ENCODE measurements around the gene GALNTL6. TPM values are rescaled to one million over a fixed set of nuclear protein-coding genes. Genes with fewer than 3 reads are reported as not detected.

The GALNTL6 gene
- total RNA-seq, 1 donor from 2014 or later = 2.1 TPM

DNA sequence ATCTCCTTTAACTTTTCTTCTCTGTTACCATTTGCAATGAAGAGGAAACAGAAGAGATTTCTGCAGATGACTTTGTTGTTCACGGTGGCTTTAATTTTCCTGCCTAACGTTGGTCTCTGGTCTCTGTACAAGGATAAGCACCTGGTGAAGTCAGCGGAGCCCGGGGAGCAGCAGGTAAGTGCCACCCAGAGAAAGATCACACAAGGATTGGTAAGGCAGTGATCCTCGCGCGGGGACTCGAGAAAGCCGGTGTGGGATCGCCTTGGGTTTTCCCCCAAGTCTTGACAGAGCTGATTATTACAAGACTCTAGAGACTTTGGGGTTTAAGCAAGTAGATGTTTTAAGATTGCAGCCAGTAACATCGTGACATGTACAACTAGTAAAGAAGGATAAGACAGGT is 1.3 kb downstream of the GALNTL6 start:
- H3K36me3 ChIP-seq (ENCODE audit: control insufficient read depth in 3 of 3, insufficient read depth in 3 of 3, low read length in 3 of 3) = no peaks in the 10 kb centered on the region
- H3K4me3 ChIP-seq (ENCODE audit: low read length in 3 of 3) = no peak overlapping the region
- no peak overlapping the region for H3K9ac ChIP-seq (ENCODE audit: low read depth in 1 of 3, low read length in 3 of 3)
- peaks cover 24 to 28% (median 25%) of the 10 kb centered on the region in 3 donors for H3K27me3 ChIP-seq (ENCODE audit: control insufficient read depth in 3 of 3, insufficient read depth in 3 of 3, low read length in 3 of 3)
- peaks cover 6 to 15% (median 8%) of the 10 kb centered on the region in 3 donors for H3K4me1 ChIP-seq (ENCODE audit: control insufficient read depth in 3 of 3, insufficient read depth in 3 of 3, low read length in 3 of 3)
- no peak overlapping the region for H3K27ac ChIP-seq (ENCODE audit: low read depth, low read length)
- H3K9me3 ChIP-seq (ENCODE audit: control insufficient read depth in 3 of 3, low read length in 3 of 3) = no peaks in the 10 kb centered on the region

DNA sequence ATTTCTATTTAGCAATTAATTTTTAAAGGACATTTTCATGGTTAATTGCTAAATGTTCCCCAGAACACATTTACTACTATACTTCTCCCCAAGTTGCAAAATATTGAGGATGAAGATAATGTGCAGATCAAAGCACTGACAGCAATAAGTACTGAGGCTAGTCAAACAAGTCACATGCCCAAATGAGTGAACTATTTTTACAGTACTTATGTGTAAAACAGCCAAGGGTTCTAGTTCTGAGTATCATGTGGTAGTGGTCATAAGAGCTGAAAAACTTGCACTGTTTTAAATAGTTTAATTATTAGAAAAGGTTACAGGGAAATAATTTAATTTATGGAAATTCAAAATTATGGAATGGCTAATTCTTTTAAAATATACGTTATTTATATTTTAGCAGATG is 3.8 kb downstream of the GALNTL6 start:
- Histone ChIP-seq H3K27me3 (ENCODE audit: control insufficient read depth in 3 of 3, insufficient read depth in 3 of 3, low read length in 3 of 3) (peaks cover 24 to 28% (median 25%) of the 10 kb centered on the region in 3 donors), H3K36me3 (ENCODE audit: control insufficient read depth in 3 of 3, insufficient read depth in 3 of 3, low read length in 3 of 3) (no peaks in the 10 kb centered on the region), H3K4me1 (ENCODE audit: control insufficient read depth in 3 of 3, insufficient read depth in 3 of 3, low read length in 3 of 3) (peaks cover 6 to 15% (median 8%) of the 10 kb centered on the region in 3 donors), H3K27ac (ENCODE audit: low read depth, low read length) (no peak overlapping the region), H3K9me3 (ENCODE audit: control insufficient read depth in 3 of 3, low read length in 3 of 3) (no peaks in the 10 kb centered on the region), H3K9ac (ENCODE audit: low read depth in 1 of 3, low read length in 3 of 3) (no peak overlapping the region), H3K4me3 (ENCODE audit: low read length in 3 of 3) (no peak overlapping the region)

DNA sequence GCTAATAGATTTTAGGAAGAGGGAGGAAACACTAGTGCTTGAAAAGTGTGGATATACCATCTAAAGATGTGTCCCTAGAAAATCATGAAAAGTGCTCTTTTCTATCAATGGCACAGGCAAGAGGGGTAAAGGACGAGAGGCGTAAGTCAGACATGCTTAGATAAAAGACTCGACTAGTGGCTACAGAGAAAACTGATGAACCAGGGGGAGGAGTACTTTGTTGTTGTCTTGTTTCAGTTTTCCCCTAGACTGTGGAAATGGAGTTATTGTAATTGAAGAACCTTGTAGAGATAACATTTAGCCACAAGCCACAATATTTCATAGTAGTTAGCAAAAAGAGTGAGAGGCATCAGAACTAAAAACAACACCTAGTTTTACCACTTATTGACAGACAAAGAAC is 21.4 kb downstream of the GALNTL6 start:
- H3K4me3 ChIP-seq (ENCODE audit: low read length in 3 of 3) = no peak overlapping the region
- no peak overlapping the region for H3K9ac ChIP-seq (ENCODE audit: low read depth in 1 of 3, low read length in 3 of 3)
- H3K36me3 ChIP-seq (ENCODE audit: control insufficient read depth in 3 of 3, insufficient read depth in 3 of 3, low read length in 3 of 3) = no peaks in the 10 kb centered on the region
- H3K9me3 ChIP-seq (ENCODE audit: control insufficient read depth in 3 of 3, low read length in 3 of 3) = no peaks in the 10 kb centered on the region
- no peaks in the 10 kb centered on the region for H3K27me3 ChIP-seq (ENCODE audit: control insufficient read depth in 3 of 3, insufficient read depth in 3 of 3, low read length in 3 of 3)
- H3K27ac ChIP-seq (ENCODE audit: low read depth, low read length) = no peak overlapping the region
- no peaks in the 10 kb centered on the region for H3K4me1 ChIP-seq (ENCODE audit: control insufficient read depth in 3 of 3, insufficient read depth in 3 of 3, low read length in 3 of 3)

DNA sequence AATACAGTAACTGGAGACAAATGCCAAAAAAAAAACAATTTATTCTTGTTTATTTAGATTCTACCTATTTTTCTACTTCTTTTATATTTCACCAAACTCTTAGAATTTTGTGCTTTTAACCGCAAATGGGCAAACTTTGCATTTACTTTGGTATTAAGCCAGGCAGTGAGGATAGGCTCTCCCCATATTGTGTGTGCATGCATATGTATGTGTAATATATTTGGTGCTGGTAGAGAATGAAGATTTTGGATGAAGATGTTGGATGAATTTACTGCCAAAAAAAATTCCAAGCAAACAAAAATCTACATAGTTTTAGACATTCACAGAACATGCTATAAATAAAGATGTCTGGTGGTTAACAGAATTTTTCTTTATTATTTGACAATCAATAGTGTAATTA is 30.3 kb downstream of the GALNTL6 start:
- Histone ChIP-seq H3K36me3 (ENCODE audit: control insufficient read depth in 3 of 3, insufficient read depth in 3 of 3, low read length in 3 of 3) (no peaks in the 10 kb centered on the region), H3K27ac (ENCODE audit: low read depth, low read length) (no peak overlapping the region), H3K9ac (ENCODE audit: low read depth in 1 of 3, low read length in 3 of 3) (no peak overlapping the region), H3K4me1 (ENCODE audit: control insufficient read depth in 3 of 3, insufficient read depth in 3 of 3, low read length in 3 of 3) (no peaks in the 10 kb centered on the region), H3K9me3 (ENCODE audit: control insufficient read depth in 3 of 3, low read length in 3 of 3) (no peaks in the 10 kb centered on the region), H3K27me3 (ENCODE audit: control insufficient read depth in 3 of 3, insufficient read depth in 3 of 3, low read length in 3 of 3) (no peaks in the 10 kb centered on the region), H3K4me3 (ENCODE audit: low read length in 3 of 3) (no peak overlapping the region)

DNA sequence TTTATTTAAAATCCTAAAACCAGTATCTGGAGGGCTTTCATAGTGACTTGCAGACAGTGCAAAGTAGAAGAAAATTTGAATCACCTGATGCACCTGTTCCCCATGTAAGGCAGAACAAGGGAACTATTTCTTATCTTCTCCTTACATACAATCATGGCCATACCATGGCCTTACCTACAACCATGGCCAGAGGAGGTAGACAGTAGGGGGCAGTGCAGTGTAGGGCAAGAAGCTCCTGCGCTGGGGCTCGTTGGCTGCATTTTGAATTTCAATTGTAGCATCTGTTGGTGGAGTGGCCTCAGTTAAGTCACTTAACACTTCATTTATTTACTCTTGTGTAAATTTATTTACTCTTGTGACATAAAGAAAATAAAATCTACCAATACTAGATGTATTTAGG is 33.0 kb downstream of the GALNTL6 start:
- H3K4me3 ChIP-seq (ENCODE audit: low read length in 3 of 3) = no peak overlapping the region
- no peak overlapping the region for H3K27ac ChIP-seq (ENCODE audit: low read depth, low read length)
- no peaks in the 10 kb centered on the region for H3K27me3 ChIP-seq (ENCODE audit: control insufficient read depth in 3 of 3, insufficient read depth in 3 of 3, low read length in 3 of 3)
- no peaks in the 10 kb centered on the region for H3K9me3 ChIP-seq (ENCODE audit: control insufficient read depth in 3 of 3, low read length in 3 of 3)
- H3K36me3 ChIP-seq (ENCODE audit: control insufficient read depth in 3 of 3, insufficient read depth in 3 of 3, low read length in 3 of 3) = no peaks in the 10 kb centered on the region
- no peak overlapping the region for H3K9ac ChIP-seq (ENCODE audit: low read depth in 1 of 3, low read length in 3 of 3)
- H3K4me1 ChIP-seq (ENCODE audit: control insufficient read depth in 3 of 3, insufficient read depth in 3 of 3, low read length in 3 of 3) = no peaks in the 10 kb centered on the region

DNA sequence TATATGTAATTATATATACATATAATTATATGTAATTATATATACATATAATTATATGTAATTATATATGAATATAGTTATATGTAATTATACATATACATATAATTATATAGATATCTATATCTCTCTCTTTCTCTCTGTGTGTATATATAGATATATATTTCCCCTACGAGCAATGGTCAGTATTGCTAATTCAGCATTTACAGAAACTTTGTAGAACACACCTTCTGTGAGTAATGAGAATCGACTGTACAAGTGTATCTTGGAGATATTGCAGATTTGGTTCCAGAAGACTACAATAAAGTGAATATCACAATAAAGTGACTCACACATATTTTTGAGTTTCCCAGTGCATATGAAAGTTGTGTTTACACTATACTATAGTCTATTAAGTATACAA is 33.7 kb downstream of the GALNTL6 start:
- H3K4me3 ChIP-seq (ENCODE audit: low read length in 3 of 3) = no peak overlapping the region
- no peaks in the 10 kb centered on the region for H3K4me1 ChIP-seq (ENCODE audit: control insufficient read depth in 3 of 3, insufficient read depth in 3 of 3, low read length in 3 of 3)
- H3K36me3 ChIP-seq (ENCODE audit: control insufficient read depth in 3 of 3, insufficient read depth in 3 of 3, low read length in 3 of 3) = no peaks in the 10 kb centered on the region

DNA sequence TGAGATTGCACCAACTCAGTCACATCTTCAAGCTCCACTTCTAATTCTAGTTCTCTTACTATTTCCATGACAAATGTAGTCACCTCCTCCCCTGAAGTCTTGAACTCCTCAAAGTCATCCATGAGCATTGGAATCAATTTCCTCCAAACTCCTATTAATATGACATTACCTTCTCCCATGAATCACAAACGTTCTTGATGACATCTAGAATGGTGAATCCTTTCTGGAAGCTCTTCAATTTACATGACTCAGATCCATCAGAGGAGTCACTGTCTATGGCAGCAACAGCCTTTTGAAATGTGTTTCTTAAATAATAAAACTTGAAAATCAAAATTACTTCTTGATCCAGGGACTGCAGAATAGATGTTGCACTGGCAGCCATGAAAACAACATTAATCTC is 34.5 kb downstream of the GALNTL6 start:
- Histone ChIP-seq H3K27me3 (ENCODE audit: control insufficient read depth in 3 of 3, insufficient read depth in 3 of 3, low read length in 3 of 3) (no peaks in the 10 kb centered on the region), H3K9ac (ENCODE audit: low read depth in 1 of 3, low read length in 3 of 3) (no peak overlapping the region), H3K9me3 (ENCODE audit: control insufficient read depth in 3 of 3, low read length in 3 of 3) (no peaks in the 10 kb centered on the region), H3K27ac (ENCODE audit: low read depth, low read length) (no peak overlapping the region), H3K4me3 (ENCODE audit: low read length in 3 of 3) (no peak overlapping the region), H3K4me1 (ENCODE audit: control insufficient read depth in 3 of 3, insufficient read depth in 3 of 3, low read length in 3 of 3) (no peaks in the 10 kb centered on the region), H3K36me3 (ENCODE audit: control insufficient read depth in 3 of 3, insufficient read depth in 3 of 3, low read length in 3 of 3) (no peaks in the 10 kb centered on the region)

More for the DNA sequence above, 33.7 kb downstream of the GALNTL6 start:
- no peaks in the 10 kb centered on the region for H3K27me3 ChIP-seq (ENCODE audit: control insufficient read depth in 3 of 3, insufficient read depth in 3 of 3, low read length in 3 of 3)
- no peak overlapping the region for H3K27ac ChIP-seq (ENCODE audit: low read depth, low read length)
- no peak overlapping the region for H3K9ac ChIP-seq (ENCODE audit: low read depth in 1 of 3, low read length in 3 of 3)
- no peaks in the 10 kb centered on the region for H3K9me3 ChIP-seq (ENCODE audit: control insufficient read depth in 3 of 3, low read length in 3 of 3)

DNA sequence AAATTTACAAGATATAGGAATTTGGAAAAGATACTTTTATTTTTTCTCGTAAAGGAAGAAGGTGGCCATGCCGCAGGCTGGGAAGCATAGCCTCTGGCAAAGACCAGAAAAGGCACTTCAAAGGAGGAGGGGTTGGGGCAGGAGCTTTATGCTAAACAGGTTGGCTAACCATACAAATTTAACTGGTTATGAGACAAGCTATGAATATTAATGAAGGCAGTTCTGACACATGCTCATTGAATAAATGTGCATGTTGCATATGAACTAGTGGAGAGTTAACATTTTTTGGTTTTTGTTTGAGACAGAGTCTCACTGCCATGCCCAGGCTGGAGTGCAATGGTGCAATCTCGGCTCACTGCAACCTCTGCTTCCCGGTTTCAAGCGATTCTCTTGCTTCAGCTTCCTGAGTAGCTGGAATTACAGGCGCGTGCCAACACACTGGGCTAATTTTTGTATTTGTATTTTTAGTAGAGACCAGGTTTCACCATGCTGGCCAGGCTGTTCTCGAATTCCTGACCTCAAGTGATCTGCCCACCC is 36.5 kb downstream of the GALNTL6 start:
- Histone ChIP-seq H3K9ac (ENCODE audit: low read depth in 1 of 3, low read length in 3 of 3) (no peak overlapping the region), H3K27ac (ENCODE audit: low read depth, low read length) (no peak overlapping the region), H3K4me3 (ENCODE audit: low read length in 3 of 3) (no peak overlapping the region), H3K27me3 (ENCODE audit: control insufficient read depth in 3 of 3, insufficient read depth in 3 of 3, low read length in 3 of 3) (no peaks in the 10 kb centered on the region), H3K9me3 (ENCODE audit: control insufficient read depth in 3 of 3, low read length in 3 of 3) (no peaks in the 10 kb centered on the region), H3K4me1 (ENCODE audit: control insufficient read depth in 3 of 3, insufficient read depth in 3 of 3, low read length in 3 of 3) (no peaks in the 10 kb centered on the region), H3K36me3 (ENCODE audit: control insufficient read depth in 3 of 3, insufficient read depth in 3 of 3, low read length in 3 of 3) (no peaks in the 10 kb centered on the region)

DNA sequence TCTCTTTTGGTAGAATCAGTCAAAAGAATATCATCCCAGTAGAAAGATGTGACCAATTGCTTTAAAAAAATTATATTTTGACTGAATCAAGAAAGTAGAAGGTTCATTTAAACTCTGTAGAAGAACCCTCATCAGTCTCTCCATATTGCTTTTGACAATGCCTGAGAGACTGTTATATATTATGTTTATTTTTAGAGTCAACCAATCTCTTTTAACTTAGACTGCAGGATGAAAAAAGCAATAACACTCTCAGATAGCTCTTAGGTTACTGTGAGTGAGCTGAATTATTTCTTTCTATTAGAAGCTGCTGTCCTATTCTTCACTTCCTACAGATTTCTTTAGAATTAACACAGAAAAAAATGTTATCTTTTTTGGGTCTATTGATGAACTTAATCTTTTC is 38.1 kb downstream of the GALNTL6 start:
- H3K27me3 ChIP-seq (ENCODE audit: control insufficient read depth in 3 of 3, insufficient read depth in 3 of 3, low read length in 3 of 3) = no peaks in the 10 kb centered on the region
- H3K4me1 ChIP-seq (ENCODE audit: control insufficient read depth in 3 of 3, insufficient read depth in 3 of 3, low read length in 3 of 3) = no peaks in the 10 kb centered on the region
- H3K27ac ChIP-seq (ENCODE audit: low read depth, low read length) = no peak overlapping the region
- no peaks in the 10 kb centered on the region for H3K36me3 ChIP-seq (ENCODE audit: control insufficient read depth in 3 of 3, insufficient read depth in 3 of 3, low read length in 3 of 3)
- H3K9me3 ChIP-seq (ENCODE audit: control insufficient read depth in 3 of 3, low read length in 3 of 3) = no peaks in the 10 kb centered on the region
- no peak overlapping the region for H3K4me3 ChIP-seq (ENCODE audit: low read length in 3 of 3)
- H3K9ac ChIP-seq (ENCODE audit: low read depth in 1 of 3, low read length in 3 of 3) = no peak overlapping the region

DNA sequence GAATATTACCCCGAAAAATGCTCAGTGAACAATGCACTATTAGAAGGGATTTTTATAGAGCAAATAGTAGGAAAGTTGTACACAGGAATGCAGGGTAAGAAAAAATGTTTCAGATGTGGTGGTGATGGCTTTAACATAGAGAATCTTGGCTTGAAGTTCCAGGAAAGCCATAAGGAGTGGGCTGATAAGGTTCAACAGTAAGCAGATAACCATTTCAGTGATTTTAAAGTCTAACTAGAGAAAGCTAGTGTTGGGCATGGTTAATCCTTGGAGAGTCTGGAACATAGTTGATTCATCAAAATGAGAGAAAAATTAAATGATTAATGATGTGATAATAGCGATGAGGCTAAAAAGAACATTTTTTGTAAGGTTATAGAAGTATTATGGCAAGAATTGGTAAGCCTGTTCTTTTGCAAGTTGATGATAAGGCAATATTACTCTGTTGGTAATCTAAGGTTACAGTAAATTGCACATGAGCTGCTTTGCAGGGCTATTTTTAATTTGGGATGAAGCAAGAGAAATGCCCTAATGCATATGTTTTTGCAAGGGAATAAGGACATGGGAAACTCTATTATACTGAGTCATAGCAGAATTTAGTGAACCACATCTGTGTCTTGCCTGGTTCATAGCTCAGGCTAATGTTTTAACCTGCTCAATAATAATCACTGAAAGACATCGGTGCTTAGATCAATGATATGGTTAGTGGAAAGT is 44.3 kb downstream of the GALNTL6 start:
- H3K9me3 ChIP-seq (ENCODE audit: control insufficient read depth in 3 of 3, low read length in 3 of 3) = no peaks in the 10 kb centered on the region
- no peak overlapping the region for H3K4me3 ChIP-seq (ENCODE audit: low read length in 3 of 3)
- no peaks in the 10 kb centered on the region for H3K4me1 ChIP-seq (ENCODE audit: control insufficient read depth in 3 of 3, insufficient read depth in 3 of 3, low read length in 3 of 3)
- H3K27me3 ChIP-seq (ENCODE audit: control insufficient read depth in 3 of 3, insufficient read depth in 3 of 3, low read length in 3 of 3) = no peaks in the 10 kb centered on the region
- no peak overlapping the region for H3K9ac ChIP-seq (ENCODE audit: low read depth in 1 of 3, low read length in 3 of 3)
- no peak overlapping the region for H3K27ac ChIP-seq (ENCODE audit: low read depth, low read length)
- no peaks in the 10 kb centered on the region for H3K36me3 ChIP-seq (ENCODE audit: control insufficient read depth in 3 of 3, insufficient read depth in 3 of 3, low read length in 3 of 3)

Data from skeletal muscle tissue (tissue), 4 donors.